MG63 (cell line): ENCODE results near the gene CD33. TPM values are rescaled to one million over a fixed set of nuclear protein-coding genes. Genes with fewer than 3 reads are reported as not detected.
"Not testable (repeated sequence)": the region's sequence is repeated elsewhere in the genome, so short reads cannot be mapped to it uniquely, and the experiment has no call there.

Experiments
- DNase-seq: peaks from one replicate; pipeline ENCODE4 v3.0.0-alpha.2; 2020
- H3K27me3 ChIP-seq: fragments of 250-450 bp; sonication (Bioruptor Pico); 2 replicates; pipeline ENCODE4 v1.5.1; 2020; ENCODE audit warnings: mild to moderate bottlenecking, moderate library complexity
- H3K36me3 ChIP-seq: fragments of 250-450 bp; sonication (Bioruptor Pico); 2 replicates; pipeline ENCODE4 v1.5.1; 2020; ENCODE audit warnings: mild to moderate bottlenecking, moderate library complexity
- H3K4me3 ChIP-seq: fragments of 250-450 bp; sonication (Bioruptor Pico); 2 replicates; pipeline ENCODE4 v1.5.1; 2020; ENCODE audit warnings: mild to moderate bottlenecking, moderate library complexity
- H3K9me3 ChIP-seq: fragments of 250-450 bp; sonication (Bioruptor Pico); 2 replicates; pipeline ENCODE4 v1.5.1; 2020; ENCODE audit warnings: mild to moderate bottlenecking, moderate library complexity
- total RNA-seq: library from RNA; depleted of rRNA; stranded (reverse); fragments of >200 nt; shearing (Covaris generic); gene quantifications from 2 replicates; pipeline ENCODE4 v1.2.3, GENCODE V29; 2014; ENCODE audit warnings: low replicate concordance; rRNA removed

CD33 gene
- 0.22 and 3.8 TPM in 2 replicates for total RNA-seq

- peaks cover 13% of the 10 kb centered on the region for H3K27me3 ChIP-seq
- not testable (repeated sequence) for DNase-seq
These were observed at the start of gene CD33 for GRCh38 chr19:51224898-51225393. Gene CD33 (plus strand): TSS chr19:51225080. CDS start chr19:51225119, 39 bp downstream.

GRCh38 chr19:51179256-51179655, 45.6 kb upstream of the CD33 start:
- peaks cover 26% of the 10 kb centered on the region for H3K27me3 ChIP-seq
- no peak overlapping the region for H3K4me3 ChIP-seq
- H3K9me3 ChIP-seq: no peaks in the 10 kb centered on the region
- DNase-seq: no peak
- no peaks in the 10 kb centered on the region for H3K36me3 ChIP-seq

More at GRCh38 chr19:51224898-51225393, at the start of gene CD33:
- not testable (repeated sequence) for H3K36me3 ChIP-seq, H3K9me3 ChIP-seq, H3K4me3 ChIP-seq

- Histone ChIP-seq H3K4me3 (no peak overlapping the region), H3K9me3 (no peaks in the 10 kb centered on the region), H3K36me3 (no peaks in the 10 kb centered on the region), H3K27me3 (peaks cover 24% of the 10 kb centered on the region)
- DNase-seq: no peak
These were observed 43.4 kb upstream of the CD33 start for GRCh38 chr19:51181377-51181912.

- Histone ChIP-seq H3K36me3 (no peaks in the 10 kb centered on the region), H3K4me3 (no peak overlapping the region), H3K9me3 (no peaks in the 10 kb centered on the region), H3K27me3 (peaks cover 19% of the 10 kb centered on the region)
- DNase-seq: peak; percentile 49
These were observed 42.9 kb upstream of the CD33 start for GRCh38 chr19:51181913-51182419.

- Histone ChIP-seq H3K36me3 (no peaks in the 10 kb centered on the region), H3K9me3 (no peaks in the 10 kb centered on the region), H3K27me3 (peaks cover 8% of the 10 kb centered on the region), H3K4me3 (no peak overlapping the region)
- no peak for DNase-seq
These were observed 41.3 kb upstream of the CD33 start for GRCh38 chr19:51183629-51184028.

GRCh38 chr19:51185069-51185867, 39.6 kb upstream of the CD33 start:
- H3K36me3 ChIP-seq: no peaks in the 10 kb centered on the region
- peaks cover 8% of the 10 kb centered on the region for H3K27me3 ChIP-seq
- DNase-seq: no peak
- no peak overlapping the region for H3K4me3 ChIP-seq
- no peaks in the 10 kb centered on the region for H3K9me3 ChIP-seq

GRCh38 chr19:51185868-51186215, 39.0 kb upstream of the CD33 start:
- H3K9me3 ChIP-seq: no peaks in the 10 kb centered on the region
- no peak overlapping the region for H3K4me3 ChIP-seq
- H3K36me3 ChIP-seq: no peaks in the 10 kb centered on the region
- DNase-seq: no peak
- H3K27me3 ChIP-seq: peaks cover 8% of the 10 kb centered on the region

GRCh38 chr19:51186323-51186722, 38.6 kb upstream of the CD33 start:
- H3K9me3 ChIP-seq: no peaks in the 10 kb centered on the region
- H3K4me3 ChIP-seq: no peak overlapping the region
- no peaks in the 10 kb centered on the region for H3K36me3 ChIP-seq
- H3K27me3 ChIP-seq: peaks cover 8% of the 10 kb centered on the region
- DNase-seq: no peak

GRCh38 chr19:51187395-51188226, 37.3 kb upstream of the CD33 start:
- Histone ChIP-seq H3K27me3 (peaks cover 7% of the 10 kb centered on the region; the same call in 1 of the 2 replicates), H3K36me3 (no peaks in the 10 kb centered on the region), H3K9me3 (no peaks in the 10 kb centered on the region), H3K4me3 (no peak overlapping the region)
- no peak for DNase-seq

- no peaks in the 10 kb centered on the region for H3K9me3 ChIP-seq
These were observed 36.7 kb upstream of the CD33 start for GRCh38 chr19:51188227-51188559.

GRCh38 chr19:51192689-51193088, 32.2 kb upstream of the CD33 start:
- Histone ChIP-seq H3K36me3 (no peaks in the 10 kb centered on the region), H3K27me3 (peaks cover 7% of the 10 kb centered on the region), H3K9me3 (peaks cover 6% of the 10 kb centered on the region), H3K4me3 (no peak overlapping the region)
- DNase-seq: no peak

More at GRCh38 chr19:51188227-51188559, 36.7 kb upstream of the CD33 start:
- DNase-seq: no peak
- H3K36me3 ChIP-seq: no peaks in the 10 kb centered on the region
- H3K27me3 ChIP-seq: peaks cover 7% of the 10 kb centered on the region; the same call in 1 of the 2 replicates
- H3K4me3 ChIP-seq: no peak overlapping the region

GRCh38 chr19:51194527-51195315, 30.2 kb upstream of the CD33 start:
- Histone ChIP-seq H3K4me3 (no peak overlapping the region), H3K9me3 (peaks cover 6% of the 10 kb centered on the region), H3K27me3 (peaks cover 10% of the 10 kb centered on the region), H3K36me3 (no peaks in the 10 kb centered on the region)
- DNase-seq: no peak

GRCh38 chr19:51195316-51195586, 29.6 kb upstream of the CD33 start:
- DNase-seq: no peak
- Histone ChIP-seq H3K27me3 (peaks cover 11% of the 10 kb centered on the region), H3K9me3 (peaks cover 6% of the 10 kb centered on the region), H3K4me3 (no peak overlapping the region), H3K36me3 (no peaks in the 10 kb centered on the region)

GRCh38 chr19:51195616-51196015, 29.3 kb upstream of the CD33 start:
- Histone ChIP-seq H3K4me3 (no peak overlapping the region), H3K27me3 (peaks cover 12% of the 10 kb centered on the region), H3K36me3 (no peaks in the 10 kb centered on the region), H3K9me3 (peaks cover 6% of the 10 kb centered on the region)
- DNase-seq: no peak

- no peaks in the 10 kb centered on the region for H3K36me3 ChIP-seq
- peaks cover 6% of the 10 kb centered on the region for H3K9me3 ChIP-seq
- H3K27me3 ChIP-seq: peaks cover 12% of the 10 kb centered on the region
- no peak for DNase-seq
- H3K4me3 ChIP-seq: no peak overlapping the region
These were observed 28.7 kb upstream of the CD33 start for GRCh38 chr19:51196181-51196580.

GRCh38 chr19:51198641-51199040, 26.2 kb upstream of the CD33 start:
- Histone ChIP-seq H3K36me3 (no peaks in the 10 kb centered on the region), H3K4me3 (no peak overlapping the region), H3K9me3 (peaks cover 6% of the 10 kb centered on the region), H3K27me3 (peaks cover 12% of the 10 kb centered on the region; the same call in 1 of the 2 replicates)
- no peak for DNase-seq
